GM18508 (cell line): Measurements from ENCODE around the gene ZNF467.

Experiments
- ATAC-seq: cut with Tn5 transposase; IDR thresholded peaks from one replicate; pipeline ENCODE4 v1.9.1; 2021; ENCODE audit warnings: moderate number of reproducible peaks; ENCODE audit not compliant: insufficient read depth, unreplicated experiment

Gene ZNF467

DNA sequence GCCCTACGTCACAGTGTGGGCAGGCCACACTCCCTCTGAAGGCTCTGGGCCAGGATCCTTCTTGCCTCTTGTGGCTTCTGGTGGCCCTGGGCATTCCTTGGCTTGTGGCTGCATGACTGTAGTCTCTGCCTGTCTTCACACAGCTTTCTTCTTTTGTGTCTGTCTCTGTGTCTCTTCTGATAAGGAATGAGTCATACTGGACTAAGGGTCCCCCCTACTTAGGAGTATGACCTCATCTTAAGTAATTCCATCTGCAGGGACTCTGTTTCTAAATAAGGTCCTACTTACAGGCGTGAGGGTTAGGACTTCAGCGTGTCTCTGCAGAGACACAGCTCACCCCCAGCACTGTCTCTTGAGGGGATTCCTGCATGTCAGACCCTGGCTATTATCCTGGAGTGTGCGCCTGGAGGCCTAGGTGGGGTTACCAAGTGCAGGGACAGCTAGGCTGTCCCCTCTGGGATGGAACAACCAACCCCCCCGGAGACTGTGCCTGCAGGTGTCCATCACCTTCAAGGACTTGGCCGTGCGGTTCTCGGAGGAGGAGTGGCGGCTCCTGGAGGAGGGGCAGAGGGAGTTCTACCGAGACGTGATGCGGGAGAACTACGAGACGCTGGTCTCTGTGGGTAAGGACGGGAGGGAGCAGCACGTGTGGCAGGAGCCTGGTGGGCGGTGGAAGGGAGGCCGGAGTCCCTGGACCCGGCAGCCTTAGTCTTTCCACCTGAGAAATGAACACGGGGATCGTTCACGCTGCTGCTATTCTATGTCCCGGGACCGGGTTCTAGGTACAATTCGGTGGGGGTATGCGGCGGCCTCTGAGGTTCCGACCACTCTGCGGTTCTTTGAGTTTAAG lies 54.1 kb downstream of the ZNF467 start:
- ATAC-seq = no peak

DNA sequence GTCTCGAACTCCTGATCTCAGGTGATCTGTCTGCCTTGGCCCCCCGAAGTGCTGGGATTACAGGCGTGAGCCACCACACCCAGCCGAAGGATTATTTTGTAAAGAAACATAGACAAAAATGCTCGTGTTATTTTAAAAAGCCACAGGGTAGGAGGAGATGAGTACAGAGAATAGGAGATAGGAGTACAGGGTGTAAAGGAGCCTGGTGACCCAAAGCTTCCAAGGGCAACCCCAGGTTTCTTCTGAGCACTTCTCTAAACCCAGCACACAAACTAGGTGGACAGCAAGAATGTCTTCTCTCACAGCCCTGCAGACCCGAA lies 54.7 kb downstream of the ZNF467 start:
- no peak for ATAC-seq

GRCh38 chr7:149717481-149717880 lies 55.9 kb downstream of the ZNF467 start:
- no peak for ATAC-seq

GRCh38 chr7:149716932-149717307 lies 56.5 kb downstream of the ZNF467 start:
- ATAC-seq = no peak

DNA sequence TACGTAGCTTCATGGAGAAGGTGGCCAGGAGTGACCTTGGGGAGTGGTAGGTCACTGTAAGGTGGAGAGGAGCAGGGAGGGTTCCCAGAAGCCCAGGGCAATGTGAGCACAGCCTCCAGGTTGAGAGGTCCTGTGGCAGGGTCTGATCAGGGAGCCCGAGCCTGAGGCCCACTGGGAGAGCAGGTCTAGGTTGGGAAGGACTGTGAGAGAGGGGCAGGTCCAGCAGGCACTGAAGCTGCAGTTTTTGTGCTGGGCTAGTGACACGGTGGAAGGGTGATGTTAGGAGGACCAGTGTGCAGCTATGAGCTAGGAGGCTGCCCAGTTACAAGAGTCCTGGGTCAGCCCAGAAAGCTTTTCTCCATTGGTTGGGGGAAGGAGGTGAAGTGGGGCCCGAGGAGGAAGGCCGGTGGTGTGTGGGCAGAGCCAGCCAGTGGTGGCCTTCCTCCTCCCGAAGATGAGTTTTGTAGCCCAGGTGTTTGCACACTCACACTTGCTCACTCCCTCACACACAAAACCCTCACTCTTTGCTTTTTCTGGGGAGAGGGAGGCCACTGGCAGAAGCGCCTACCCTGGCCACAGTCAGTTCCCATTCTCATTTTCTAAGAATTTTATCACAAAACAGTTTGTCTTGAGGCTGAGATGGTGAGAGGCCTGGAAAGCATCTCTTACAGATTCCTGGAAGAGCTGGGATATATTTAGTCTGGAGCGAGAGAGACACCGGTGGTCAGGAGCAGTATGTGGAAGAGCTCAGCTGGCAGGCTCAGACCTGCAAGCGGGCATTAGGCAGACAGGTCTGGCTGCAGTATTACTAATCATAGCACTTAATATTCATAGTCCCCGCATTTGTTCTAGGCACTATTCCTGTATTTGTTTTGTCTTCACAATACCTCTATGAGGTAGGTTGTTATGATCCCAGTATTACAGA lies 57.1 kb downstream of the ZNF467 start:
- no peak for ATAC-seq

GRCh38 chr7:149715476-149715875 lies 57.9 kb downstream of the ZNF467 start:
- ATAC-seq = no peak

- ATAC-seq = no peak
Measured at GRCh38 chr7:149714910-149715471, 58.4 kb downstream of the ZNF467 start.
